HuH-7.5 (cell line): ENCODE results near the gene GDI1.

Experiments used
- DNase-seq: peaks from one replicate; pipeline ENCODE4 v3.0.0; 2011; ENCODE audit warnings: low spot score

GDI1 gene

DNA sequence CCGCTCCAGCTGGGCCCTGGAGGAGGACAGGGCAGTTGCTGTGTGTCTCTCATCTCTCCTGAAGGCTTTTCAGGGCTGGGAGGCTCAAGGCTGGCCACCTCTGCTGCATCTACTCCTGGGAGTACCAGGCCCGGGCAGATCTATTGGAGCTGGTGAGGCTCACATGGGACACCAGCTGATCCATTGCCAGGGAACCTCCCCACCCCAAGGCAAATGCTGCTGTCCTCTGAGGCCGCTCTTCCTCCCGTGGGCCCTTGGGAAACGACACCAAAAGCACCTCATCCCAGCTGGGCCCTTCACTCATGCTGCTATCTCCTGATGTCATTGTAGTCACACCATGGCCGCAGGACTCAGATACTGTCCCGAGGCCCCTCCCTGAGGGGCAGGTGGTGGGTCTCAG lies 45.8 kb downstream of the GDI1 start:
- DNase-seq: no peak

DNA sequence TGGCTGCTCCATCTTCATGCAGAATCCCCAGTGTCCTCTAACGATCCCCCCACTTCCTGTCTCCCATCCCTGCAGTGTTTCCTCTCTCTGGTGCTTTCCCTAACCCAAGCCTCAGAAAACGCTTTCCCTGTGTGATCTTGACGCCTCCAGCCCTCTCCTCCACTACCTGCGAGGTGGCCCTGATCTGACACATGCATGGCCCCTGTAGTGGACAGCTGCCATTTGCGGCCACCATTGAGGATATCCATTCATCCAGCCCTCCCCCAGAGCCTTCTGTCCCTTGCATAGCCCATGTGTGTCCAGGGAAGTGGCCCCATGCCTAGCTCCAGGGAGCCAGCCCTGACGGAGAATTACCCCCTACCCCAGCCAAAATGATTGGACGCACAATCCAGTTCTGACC lies 46.4 kb downstream of the GDI1 start:
- no peak for DNase-seq

DNA sequence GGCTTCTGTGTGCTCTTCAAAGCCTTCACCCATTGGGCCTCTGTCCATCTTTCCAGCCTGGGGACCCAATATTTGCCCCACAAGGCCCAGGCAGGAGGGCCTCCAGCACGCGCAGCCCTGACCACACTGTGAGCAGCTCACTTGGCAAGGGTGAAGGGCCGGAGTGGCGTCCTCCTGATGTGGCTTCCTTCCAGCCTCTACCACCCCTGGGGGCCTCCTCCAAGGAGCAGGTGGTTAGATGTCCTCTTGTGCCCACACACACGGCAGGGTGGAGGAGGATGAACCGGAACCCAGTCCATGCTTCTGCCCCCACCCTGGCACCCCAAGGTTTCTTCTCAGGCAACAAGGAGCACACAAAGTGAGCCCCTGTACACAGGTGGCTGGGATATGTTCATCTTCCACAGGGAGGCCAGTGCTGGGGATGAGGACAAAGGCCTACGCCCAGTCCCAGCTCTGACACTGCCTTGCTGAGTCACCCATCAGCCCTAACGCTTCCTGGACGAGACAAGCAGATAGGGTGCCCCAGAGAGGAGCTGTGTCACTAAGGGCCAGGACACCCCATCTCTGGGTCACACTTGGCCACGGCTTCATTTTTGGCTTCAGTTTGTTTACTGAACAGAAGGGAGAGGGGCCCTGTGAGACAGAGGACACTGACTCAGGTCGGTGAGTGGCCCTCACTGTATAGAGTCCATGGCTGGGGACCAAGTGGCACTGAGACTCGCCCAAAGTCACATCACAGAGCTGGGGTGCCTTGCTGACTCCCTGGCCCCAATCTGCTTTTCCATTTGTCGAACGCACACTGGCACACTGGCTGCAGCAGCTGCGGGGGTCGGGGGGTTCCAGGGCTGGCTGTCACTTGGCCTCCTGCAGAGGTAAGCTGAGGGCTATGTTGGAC lies 47.5 kb downstream of the GDI1 start:
- DNase-seq: no peak

DNA sequence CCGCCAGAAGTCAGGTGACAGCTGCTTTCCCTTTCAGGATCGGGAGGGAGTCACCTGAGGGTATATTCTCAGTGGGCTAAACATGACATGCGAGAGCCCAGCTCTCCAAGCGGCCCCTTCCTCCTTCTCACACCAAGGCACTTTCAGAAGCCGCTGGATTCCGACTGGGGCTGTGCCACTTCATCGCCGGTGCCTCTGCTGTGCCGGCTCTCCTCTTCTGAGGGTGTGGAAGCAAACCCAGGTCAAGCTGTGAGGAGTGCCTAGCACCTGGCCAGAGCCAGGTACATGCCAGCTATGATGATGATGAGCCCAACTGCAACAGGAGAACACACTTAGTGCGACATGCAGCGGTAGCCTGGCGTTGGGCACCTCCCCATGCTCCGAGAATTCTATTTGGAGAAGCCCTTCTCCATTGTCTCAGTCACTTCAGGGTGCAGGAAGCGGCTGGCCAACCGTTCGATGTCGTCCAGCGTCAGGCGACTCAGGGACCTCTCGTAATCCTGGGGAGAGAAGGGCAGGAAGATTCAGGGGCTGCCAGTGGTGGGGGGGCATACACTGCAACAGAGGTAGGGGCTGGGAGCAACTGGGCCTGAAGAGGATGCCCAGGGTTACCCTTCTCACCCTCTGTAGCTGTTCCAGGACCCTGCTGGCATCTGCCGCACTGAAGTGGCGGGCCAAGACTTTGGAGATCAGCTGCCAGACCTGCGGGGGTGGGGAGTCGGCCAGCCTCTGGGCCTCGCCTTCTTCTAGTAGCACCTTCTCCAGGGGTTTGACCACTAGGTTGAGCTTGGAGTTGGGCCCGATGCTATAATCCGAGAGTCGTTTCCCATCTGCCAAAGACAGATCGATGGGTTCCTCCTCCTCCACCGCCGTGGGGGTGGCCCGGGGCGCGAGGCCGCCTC lies 48.4 kb downstream of the GDI1 start:
- no peak for DNase-seq

DNA sequence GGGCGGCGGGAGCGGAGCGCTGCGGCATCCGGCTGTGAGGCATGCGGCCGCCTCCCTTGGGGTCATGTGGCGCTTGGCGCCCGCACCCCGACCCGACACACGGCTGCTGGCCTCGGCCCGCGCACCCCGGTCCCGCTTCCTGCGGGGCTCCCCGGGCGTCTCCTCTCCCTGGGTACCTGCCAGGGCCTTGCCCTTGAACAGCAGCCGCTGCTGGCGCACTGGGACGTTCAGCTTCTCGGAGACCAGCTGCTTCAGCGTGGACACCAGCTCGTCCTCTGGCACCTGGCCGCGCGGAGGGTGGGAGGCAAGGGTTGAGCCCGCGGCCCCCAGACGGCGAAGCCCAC lies 49.1 kb downstream of the GDI1 start:
- peak; percentile 28 for DNase-seq

DNA sequence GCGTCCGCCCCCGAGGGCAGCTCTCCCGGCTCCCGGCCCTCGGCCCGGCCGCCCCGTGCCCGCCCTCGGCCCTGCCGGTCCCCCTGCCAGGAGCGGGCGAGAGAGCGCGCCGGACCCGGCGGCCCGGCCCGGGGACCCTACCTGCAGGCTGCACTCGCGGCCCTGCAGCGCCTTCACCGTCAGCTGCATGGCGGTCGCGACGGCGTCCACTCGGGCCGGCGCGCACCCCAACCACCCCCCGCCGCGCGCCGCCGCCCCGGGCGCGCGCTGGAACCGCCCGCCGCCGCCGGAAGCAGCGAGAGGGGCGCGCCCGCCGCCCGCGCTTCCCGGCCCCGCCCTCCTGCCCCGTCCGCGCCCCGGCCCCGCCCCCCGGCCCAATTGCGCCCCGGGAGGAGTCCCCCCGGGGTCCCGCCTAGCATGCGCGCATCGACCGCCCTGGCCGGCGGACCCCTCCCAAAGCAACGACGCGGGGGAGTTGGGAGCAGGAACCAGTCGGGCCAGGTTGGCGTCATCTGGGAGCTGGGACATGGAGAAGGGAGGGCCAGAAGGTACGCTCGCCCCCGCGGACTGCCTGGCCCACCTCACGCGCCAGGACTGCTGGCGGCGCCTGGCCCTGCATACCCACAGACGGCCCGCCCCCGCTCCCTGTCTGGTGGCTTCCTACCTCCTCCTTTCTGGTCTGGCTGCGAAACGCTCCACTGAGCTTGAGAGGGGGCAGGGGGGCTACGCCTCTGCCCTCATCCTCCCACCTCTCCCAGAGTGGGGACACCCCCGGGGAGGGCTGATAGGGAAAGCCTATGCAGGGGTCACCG lies 49.6 kb downstream of the GDI1 start, which contains the start of gene UBL4A:
Gene UBL4A, minus strand, starts transcription at position 220 of the 812 bp plus-strand sequence. Its CDS starts 31 bp downstream, at position 189.
- peak; percentile 63 for DNase-seq

DNA sequence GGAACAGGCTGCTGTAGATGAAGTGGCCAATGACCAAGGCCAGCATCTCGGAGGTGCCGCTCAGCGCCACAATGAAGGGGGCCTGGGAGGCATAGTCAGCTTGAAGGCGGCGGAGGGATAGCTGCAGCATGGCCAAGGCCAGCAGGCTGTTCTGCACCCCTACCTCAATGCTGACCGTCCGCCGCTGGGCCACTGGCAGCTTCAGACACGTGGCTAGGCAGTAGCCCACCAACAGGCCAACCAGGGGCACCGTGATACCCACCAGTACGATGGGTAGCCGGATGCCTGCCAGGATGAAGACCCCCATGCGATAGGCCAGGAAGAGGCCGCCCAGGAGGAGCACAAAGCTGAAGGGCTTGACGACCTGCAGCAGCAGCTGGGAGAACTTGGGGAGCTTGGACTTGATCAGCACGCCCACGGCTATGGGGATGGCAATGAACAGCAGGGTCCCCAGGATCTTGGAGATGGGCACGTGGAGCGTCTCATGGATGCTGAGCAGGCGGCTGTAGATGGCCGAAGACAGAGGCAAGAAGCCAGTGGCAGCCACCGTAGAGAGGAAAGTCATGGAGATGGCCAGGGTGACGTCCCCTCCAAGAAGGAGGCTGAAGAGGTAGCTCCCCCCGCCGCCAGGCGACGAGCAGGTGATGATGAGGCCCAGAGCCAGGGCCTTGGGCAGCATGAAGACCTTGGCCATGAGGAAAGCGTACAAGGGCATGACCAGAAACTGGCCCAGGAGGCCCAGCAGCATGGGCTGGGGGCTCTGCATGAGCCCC lies 50.8 kb downstream of the GDI1 start:
- no peak for DNase-seq

DNA sequence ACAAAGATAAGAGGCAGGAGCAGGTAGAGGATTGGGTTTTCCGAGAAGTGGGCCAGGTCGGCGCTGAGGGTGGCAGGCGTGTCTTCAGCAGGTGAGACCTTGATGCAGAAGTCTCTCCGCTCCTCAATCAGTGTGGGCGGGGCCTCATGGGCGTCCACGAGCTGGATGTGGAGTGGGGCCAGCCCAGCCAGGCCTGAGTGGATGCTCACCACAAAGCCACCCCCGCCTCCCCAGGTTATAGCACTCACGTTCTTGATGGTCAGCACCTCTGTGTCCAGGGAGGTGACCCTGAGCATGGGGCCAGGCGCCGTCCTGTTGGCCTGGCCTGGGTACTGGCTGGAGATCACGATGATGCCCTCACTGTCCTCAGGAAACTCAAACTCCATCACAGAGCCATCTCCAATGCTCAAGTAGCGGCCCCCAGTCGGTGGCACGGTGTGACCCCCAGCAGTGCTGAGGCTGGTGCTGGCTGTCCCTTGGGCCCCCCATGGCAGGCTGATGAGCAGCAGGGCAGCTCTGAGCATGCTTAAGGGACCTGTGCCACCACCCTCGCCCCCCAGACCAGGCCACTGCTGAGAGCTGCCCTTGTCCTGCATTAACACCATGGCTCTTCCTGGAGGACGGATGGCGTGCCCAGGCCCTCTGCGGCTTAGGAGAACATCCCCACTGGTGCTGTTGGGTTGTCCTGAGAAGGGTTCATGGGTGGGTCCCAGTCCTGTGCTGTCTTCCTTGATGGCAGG lies 51.6 kb downstream of the GDI1 start:
- DNase-seq: no peak

DNA sequence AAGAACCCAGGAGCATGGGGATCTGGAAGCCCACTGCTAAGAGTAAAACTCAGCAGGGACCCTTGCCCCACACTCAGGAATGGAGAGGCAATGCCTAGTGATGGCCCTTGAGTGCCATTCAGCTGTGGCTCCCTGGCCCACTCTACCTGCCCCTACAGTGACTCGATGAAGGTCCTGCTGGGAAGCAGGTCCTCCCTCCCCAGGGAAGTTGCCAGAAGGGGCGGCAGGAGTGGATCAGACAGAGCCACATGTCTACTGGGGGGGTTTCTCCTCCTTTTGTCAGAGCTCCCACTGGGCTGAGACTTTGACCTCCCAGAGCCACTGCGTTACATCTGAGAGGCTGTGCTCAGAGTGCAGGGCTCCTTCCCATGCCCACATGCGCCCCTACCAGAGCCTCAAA lies 52.2 kb downstream of the GDI1 start:
- no peak for DNase-seq

DNA sequence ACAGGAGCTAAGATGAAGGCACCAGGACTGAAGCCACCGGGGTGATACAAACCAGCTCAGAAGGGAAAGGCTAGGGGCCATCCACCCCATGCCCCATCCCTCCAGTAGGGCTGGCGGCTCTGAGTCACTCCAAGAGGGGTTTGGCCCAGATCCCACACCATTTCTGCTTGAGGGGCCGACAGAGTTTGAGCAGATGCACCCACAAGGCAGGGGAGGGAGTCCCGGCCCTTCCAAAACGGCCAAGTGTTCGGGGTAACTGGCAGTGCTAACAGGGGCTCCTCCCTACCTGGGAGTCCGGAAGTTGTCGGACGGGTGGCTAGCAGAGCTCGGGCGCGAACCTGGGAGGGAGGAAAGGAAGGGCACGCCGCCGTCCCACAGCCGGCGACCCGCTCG lies 53.1 kb downstream of the GDI1 start:
- peak; percentile 22 for DNase-seq

DNA sequence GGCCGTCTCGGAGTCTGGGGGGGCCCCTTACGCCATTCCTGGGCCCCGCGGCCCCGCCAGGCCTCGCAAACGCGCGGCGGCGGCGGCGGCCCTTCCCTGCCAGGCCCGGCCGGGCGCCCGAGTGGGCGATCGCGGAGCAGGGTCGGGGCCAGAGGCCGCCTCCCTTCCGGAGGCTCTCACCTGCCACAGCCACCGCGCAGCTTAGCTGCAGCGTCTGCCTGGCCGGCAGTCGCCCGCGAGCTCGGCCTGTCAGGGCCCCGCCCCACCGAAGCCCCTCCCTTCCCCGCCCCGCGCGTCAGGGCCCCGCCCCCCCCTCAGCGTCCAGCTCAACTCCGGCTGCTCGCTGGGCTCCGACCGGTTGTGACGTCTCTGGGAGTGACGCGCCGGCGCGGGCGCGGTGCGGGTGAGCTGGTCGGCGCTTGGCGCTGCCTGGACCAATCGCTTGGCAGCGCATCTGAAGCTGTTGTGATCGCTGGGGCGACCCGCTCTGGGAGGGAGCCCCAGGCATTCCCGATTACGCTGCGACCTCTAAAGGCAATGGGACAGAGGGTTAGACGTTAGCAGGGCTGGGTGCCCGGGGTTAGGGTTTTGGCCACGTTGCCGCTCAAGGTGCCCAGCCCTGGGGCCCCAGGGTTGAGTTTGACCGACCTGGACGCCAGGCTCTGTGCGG lies 53.6 kb downstream of the GDI1 start, which contains the start of gene SLC10A3:
Gene SLC10A3, minus strand, starts transcription at position 216 of the 670 bp plus-strand sequence. CDS start 1,689 bp downstream, outside the sequence.
- peak; percentile 89 for DNase-seq
